HL-60 (cell line): ENCODE measurements around the gene POTEC.
"Not testable (repeated sequence)": the region's sequence is repeated elsewhere in the genome, so short reads cannot be mapped to it uniquely, and the experiment has no call there.

ENCODE experiments used
- CTCF ChIP-seq: IDR thresholded peaks from one replicate; pipeline ENCODE4 v1.5.1; 2011; ENCODE audit warnings: low read length, control low read depth, inconsistent platforms; ENCODE audit not compliant: insufficient read depth
- GABPA ChIP-seq: IDR thresholded peaks from 2 replicates; pipeline ENCODE4 v1.6.1; 2012; ENCODE audit warnings: low read depth
- POLR2AphosphoS5 ChIP-seq: IDR thresholded peaks from 2 replicates; pipeline ENCODE4 v1.6.1; 2012; ENCODE audit warnings: low read depth
- SPI1 ChIP-seq: IDR thresholded peaks from 2 replicates; pipeline ENCODE4 v1.6.1; 2012; ENCODE audit warnings: low read depth, mild to moderate bottlenecking, borderline replicate concordance

- not testable (repeated sequence) for TF ChIP-seq CTCF, POLR2AphosphoS5, SPI1, GABPA
Measured at GRCh38 chr18:14531659-14532058, 11.7 kb downstream of the POTEC start.
